GM12872 (cell line): ENCODE data around the gene TRIM25.

Source experiments
- CTCF ChIP-seq: IDR thresholded peaks from 3 replicates; pipeline ENCODE4 v1.5.1; 2011; ENCODE audit warnings: low read depth, mild to moderate bottlenecking, low read length, moderate library complexity; ENCODE audit not compliant: insufficient read depth

TRIM25 gene

DNA sequence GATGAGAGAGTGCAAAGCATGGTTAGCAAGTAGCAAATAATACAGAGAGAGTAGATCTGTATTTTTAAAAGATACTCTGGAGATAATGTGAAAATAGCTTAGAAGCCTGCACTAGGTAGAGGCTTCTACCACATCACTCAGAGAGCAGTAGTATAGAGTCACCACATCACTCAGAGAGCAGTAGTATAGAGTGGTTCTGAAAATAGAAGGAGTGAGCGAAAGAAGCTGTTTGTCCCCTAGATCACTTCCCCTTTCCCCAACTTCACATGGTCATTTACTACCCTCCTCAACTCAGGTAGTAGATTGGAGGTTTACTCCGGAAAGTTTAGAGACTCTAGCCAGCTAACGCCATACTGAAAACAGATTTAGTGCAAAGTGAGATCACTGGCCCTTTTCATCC lies 62.8 kb downstream of the TRIM25 start:
- no peak for TF ChIP-seq CTCF

DNA sequence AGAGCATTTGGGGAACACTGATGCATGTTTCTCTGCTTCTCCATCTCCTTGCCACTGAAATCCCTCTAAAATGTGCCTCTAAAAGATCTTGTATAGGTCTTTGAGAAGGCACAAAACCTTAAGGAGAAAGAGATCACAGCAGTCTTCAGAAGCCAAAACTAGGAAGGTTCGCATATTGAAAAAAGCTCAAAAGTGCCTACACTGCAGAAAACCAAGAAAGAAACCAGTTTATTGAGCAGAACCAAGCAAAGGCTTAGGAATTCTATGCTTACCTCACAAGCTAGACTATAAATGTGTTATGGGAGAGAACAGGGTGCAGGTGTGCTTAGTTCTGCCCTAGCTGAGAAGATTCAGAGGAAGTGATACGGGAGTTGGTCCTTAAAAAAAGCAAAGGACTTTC lies 63.3 kb downstream of the TRIM25 start:
- TF ChIP-seq CTCF = no peak

GRCh38 chr17:56849131-56849530 lies 64.7 kb downstream of the TRIM25 start:
- no peak for TF ChIP-seq CTCF

- no peak for TF ChIP-seq CTCF
These were observed 66.7 kb downstream of the TRIM25 start for GRCh38 chr17:56847106-56847505.

DNA sequence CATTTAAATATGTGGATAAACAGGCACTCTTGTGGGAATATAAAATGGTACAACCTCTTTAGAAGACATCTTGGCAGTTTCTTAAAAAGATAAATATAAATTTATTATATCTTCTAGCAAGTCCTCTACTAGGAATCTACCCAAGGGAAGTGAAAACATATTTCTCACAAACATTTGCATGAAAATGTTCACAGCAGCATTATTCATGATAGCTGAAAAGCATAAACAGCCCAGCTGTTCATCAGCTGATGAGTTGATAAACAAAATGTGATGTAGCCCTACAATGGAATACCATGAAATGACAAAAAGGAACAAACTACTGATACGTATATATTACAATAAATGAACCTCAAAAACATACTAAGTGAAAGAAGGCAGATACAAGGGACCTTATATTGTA lies 67.9 kb downstream of the TRIM25 start:
- TF ChIP-seq CTCF = no peak

DNA sequence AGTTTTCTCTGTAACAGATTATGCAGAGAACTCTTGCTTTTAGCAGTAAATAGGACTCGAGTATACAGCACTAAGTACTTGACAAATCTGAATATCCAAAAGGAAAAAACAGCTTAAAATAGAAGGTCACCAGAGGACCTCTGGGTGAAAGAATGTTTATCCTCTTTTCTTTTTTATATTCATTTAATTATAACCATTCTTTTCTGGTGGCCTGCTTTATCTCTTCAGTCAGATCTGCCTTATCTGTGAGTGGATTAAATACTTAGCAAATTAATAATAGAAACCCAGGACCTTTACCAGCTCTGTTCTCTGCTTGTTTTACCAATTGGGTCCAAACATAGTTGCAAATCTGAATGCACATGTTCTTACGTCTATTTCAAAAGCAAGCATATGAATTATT lies 71.3 kb downstream of the TRIM25 start:
- TF ChIP-seq CTCF = no peak

DNA sequence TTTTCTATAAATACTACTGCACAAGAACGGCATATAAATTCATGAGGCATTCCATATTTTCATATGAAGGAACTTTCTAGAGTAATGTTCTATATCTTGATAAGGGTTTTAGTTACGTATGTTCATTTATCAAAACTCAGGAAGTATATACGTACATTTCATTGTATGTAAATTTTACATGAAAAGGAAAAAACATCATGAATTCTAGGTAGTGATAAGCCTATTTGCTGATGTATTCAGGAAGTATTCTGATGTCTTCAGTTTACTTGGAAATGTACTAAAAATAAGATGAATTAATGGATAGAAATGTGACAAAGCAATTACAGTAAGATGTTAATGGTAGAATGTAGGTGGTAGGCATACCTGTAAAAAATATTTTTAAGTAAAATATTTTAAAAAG lies 75.2 kb downstream of the TRIM25 start:
- TF ChIP-seq CTCF = no peak
